ENCODE measurements around the gene BTBD1. TPM values are rescaled to one million over a fixed set of nuclear protein-coding genes. Genes with fewer than 3 reads are reported as not detected.

Gene BTBD1
- total and polyA plus RNA-seq, 5 donors from 2014 or later: 35.5 to 55.5 (median 46.8) TPM

DNA sequence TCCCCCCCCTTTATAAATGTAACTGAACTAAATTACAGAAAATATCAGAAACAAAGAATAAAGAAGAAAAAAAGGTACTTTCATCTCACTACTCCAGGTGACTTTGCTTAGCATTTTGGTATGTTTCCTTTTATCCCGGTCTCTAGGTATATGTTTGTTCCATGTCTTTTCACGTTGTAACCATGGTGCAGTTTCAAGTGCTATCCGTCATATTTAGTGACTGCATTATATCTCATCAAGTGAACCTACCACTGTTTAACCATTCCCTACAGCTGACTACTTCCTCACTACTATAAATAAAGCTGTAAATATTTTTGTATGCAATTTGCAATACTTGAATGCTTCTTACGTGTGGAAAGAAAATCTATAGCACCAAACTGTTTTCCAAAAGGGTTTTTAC, 2.2 kb downstream of the BTBD1 start:
- H3K27me3 Mint-ChIP-seq: no peaks in the 10 kb centered on the region
- no peak overlapping the region for H3K4me3 Mint-ChIP-seq
- Histone ChIP-seq H3K9me3 (ENCODE audit: control insufficient read depth in 2 of 2, low read length in 2 of 2) (no peaks in the 10 kb centered on the region), H3K27me3 (ENCODE audit: control insufficient read depth, insufficient read depth, low read length) (no peaks in the 10 kb centered on the region), H3K4me3 (ENCODE audit: low read depth, low read length) (peak overlapping the region; percentile 98), H3K4me1 (ENCODE audit: control insufficient read depth, insufficient read depth, low read length, poor library complexity, severe bottlenecking) (peaks cover 58% of the 10 kb centered on the region), H3K27ac (ENCODE audit: insufficient read depth, low read length, poor library complexity, severe bottlenecking) (peak overlapping the region; percentile 50), H3K36me3 (ENCODE audit: control insufficient read depth, insufficient read depth, low read length) (peaks cover 14% of the 10 kb centered on the region)
- no peaks in the 10 kb centered on the region for H3K36me3 Mint-ChIP-seq
- peak overlapping the region; percentile 2 to 88 (median 65) for H3K27ac Mint-ChIP-seq
- DNase-seq: peak in 1 of 3 donors; percentile 5
- no peaks in the 10 kb centered on the region for H3K9me3 Mint-ChIP-seq
- peaks cover 7 to 23% (median 19%) of the 10 kb centered on the region in 4 donors for H3K4me1 Mint-ChIP-seq
- no peak for ATAC-seq (ENCODE audit: low read depth in 2 of 2)

DNA sequence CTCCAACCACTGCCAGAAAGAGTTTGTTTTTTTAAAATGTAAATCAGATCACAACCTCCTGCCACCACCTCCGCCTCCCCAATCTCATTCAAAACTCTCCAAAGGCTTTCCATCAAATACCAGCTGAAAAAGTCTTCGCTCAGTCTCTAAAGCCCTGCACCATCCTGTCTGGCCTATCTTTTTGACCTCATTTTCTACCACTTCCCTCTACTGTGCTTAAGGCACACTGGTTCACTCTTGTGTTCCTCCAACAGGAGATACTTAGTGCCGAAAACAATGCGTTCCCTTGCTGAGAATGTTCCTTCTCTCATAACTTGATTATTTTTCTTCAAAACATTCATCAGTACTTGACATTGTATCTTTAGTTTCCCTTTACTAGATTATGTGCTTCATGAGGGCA, 3.5 kb downstream of the BTBD1 start:
- no peak for DNase-seq
- Mint-ChIP-seq H3K4me3 (no peak overlapping the region), H3K36me3 (no peaks in the 10 kb centered on the region), H3K27ac (no peak overlapping the region), H3K27me3 (no peaks in the 10 kb centered on the region), H3K9me3 (no peaks in the 10 kb centered on the region), H3K4me1 (peaks cover 15 to 32% (median 21%) of the 10 kb centered on the region in 4 donors)
- Histone ChIP-seq H3K27ac (ENCODE audit: insufficient read depth, low read length, poor library complexity, severe bottlenecking) (no peak overlapping the region), H3K27me3 (ENCODE audit: control insufficient read depth, insufficient read depth, low read length) (no peaks in the 10 kb centered on the region), H3K4me3 (ENCODE audit: low read depth, low read length) (peak overlapping the region; percentile 98), H3K9me3 (ENCODE audit: control insufficient read depth in 2 of 2, low read length in 2 of 2) (no peaks in the 10 kb centered on the region), H3K36me3 (ENCODE audit: control insufficient read depth, insufficient read depth, low read length) (peaks cover 14% of the 10 kb centered on the region), H3K4me1 (ENCODE audit: control insufficient read depth, insufficient read depth, low read length, poor library complexity, severe bottlenecking) (peaks cover 60% of the 10 kb centered on the region)
- no peak for ATAC-seq (ENCODE audit: low read depth in 2 of 2)

DNA sequence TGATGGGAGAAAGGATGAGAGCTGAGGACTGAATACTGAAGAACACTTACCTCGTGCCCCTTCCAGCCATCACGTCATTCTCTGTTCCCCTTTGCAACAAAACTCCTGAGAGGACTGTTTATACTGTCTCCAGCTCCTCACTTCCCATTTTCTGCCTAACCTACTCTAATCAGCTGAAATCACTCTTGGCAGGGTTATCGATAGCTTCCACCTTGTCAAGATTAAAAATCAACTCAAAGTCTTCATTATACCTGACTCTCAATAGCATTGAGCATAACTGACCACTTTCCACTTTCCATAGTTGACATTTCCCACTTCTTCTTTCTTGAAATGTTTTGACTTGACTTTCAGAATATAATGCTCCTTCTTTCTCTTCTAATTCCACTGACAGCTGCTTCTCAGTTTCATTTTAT, 4.3 kb downstream of the BTBD1 start:
- DNase-seq: no peak
- Histone ChIP-seq H3K27me3 (ENCODE audit: control insufficient read depth, insufficient read depth, low read length) (no peaks in the 10 kb centered on the region), H3K36me3 (ENCODE audit: control insufficient read depth, insufficient read depth, low read length) (peaks cover 14% of the 10 kb centered on the region), H3K9me3 (ENCODE audit: control insufficient read depth in 2 of 2, low read length in 2 of 2) (no peaks in the 10 kb centered on the region), H3K27ac (ENCODE audit: insufficient read depth, low read length, poor library complexity, severe bottlenecking) (no peak overlapping the region), H3K4me1 (ENCODE audit: control insufficient read depth, insufficient read depth, low read length, poor library complexity, severe bottlenecking) (peaks cover 64% of the 10 kb centered on the region), H3K4me3 (ENCODE audit: low read depth, low read length) (peak overlapping the region; percentile 98)
- Mint-ChIP-seq H3K4me3 (no peak overlapping the region), H3K27ac (no peak overlapping the region), H3K36me3 (peaks cover under 1% of the 10 kb centered on the region), H3K4me1 (peaks cover 17 to 35% (median 23%) of the 10 kb centered on the region in 4 donors), H3K27me3 (no peaks in the 10 kb centered on the region), H3K9me3 (no peaks in the 10 kb centered on the region)
- no peak for ATAC-seq (ENCODE audit: low read depth in 2 of 2)

DNA sequence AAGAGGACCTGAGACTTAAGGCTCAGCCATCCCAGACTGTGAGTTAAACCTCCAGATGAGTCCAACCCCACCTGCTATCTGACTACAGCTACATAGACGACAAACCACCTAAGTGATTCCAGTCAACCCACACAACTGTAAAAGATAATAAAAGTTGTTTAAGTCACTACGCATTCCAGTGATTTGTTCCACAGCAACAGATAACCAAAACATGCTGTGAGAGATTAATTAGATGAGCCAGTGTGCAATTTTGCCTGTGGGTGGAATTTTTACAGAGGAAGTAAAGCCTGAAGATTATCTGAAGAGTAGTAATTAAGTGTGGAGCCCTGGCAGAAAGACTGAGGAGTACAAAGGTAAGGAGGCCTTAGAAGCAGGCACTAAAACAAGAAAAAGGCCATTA, 5.4 kb downstream of the BTBD1 start:
- Mint-ChIP-seq H3K36me3 (peaks cover 6% of the 10 kb centered on the region), H3K4me3 (no peak overlapping the region), H3K27me3 (no peaks in the 10 kb centered on the region), H3K9me3 (no peaks in the 10 kb centered on the region), H3K4me1 (peaks cover 25 to 44% (median 29%) of the 10 kb centered on the region in 4 donors), H3K27ac (no peak overlapping the region)
- H3K36me3 ChIP-seq (ENCODE audit: control insufficient read depth, insufficient read depth, low read length): peaks cover 18% of the 10 kb centered on the region
- no peak overlapping the region for H3K27ac ChIP-seq (ENCODE audit: insufficient read depth, low read length, poor library complexity, severe bottlenecking)
- H3K27me3 ChIP-seq (ENCODE audit: control insufficient read depth, insufficient read depth, low read length): no peaks in the 10 kb centered on the region
- H3K4me3 ChIP-seq (ENCODE audit: low read depth, low read length): peak overlapping the region; percentile 54
- no peaks in the 10 kb centered on the region for H3K9me3 ChIP-seq (ENCODE audit: control insufficient read depth in 2 of 2, low read length in 2 of 2)
- ATAC-seq (ENCODE audit: low read depth in 2 of 2) (no peak), DNase-seq (no peak)
- H3K4me1 ChIP-seq (ENCODE audit: control insufficient read depth, insufficient read depth, low read length, poor library complexity, severe bottlenecking): peaks cover 60% of the 10 kb centered on the region

DNA sequence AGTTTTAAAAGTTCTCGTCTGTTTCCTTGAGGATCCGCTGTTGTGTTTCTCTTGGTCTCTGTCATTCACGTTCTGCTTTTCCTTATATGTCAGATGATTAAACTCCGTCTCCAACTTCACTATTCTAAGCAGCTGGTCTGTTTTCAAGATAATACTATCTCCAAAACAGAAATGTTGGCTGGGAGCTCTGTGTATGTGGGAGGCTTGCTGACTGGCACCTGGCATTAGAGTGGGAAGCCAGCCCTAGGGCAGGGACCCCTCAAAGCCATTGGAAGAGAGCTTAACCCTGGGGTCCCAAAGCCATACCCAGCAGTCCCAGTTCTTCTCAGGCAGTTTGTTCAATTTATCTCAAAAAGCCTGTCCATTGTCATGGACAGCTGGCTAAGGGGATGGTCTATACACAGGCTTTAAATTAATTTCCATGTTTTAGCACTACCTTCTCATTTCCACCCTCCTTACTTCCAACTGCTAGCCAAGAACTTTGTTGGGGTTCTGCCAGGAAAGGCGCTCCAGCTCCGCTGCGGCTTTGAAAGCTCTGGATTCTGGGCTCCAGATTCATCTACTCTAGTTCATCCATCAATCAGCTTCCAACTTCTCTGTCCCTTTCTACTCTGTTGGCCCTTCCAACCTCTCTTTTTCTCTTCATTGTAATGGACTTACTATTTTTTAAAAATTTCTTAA, 9.2 kb downstream of the BTBD1 start:
- no peak for DNase-seq
- Histone ChIP-seq H3K27ac (ENCODE audit: insufficient read depth, low read length, poor library complexity, severe bottlenecking) (no peak overlapping the region), H3K27me3 (ENCODE audit: control insufficient read depth, insufficient read depth, low read length) (no peaks in the 10 kb centered on the region), H3K9me3 (ENCODE audit: control insufficient read depth in 2 of 2, low read length in 2 of 2) (no peaks in the 10 kb centered on the region), H3K4me3 (ENCODE audit: low read depth, low read length) (no peak overlapping the region), H3K4me1 (ENCODE audit: control insufficient read depth, insufficient read depth, low read length, poor library complexity, severe bottlenecking) (peaks cover 31% of the 10 kb centered on the region), H3K36me3 (ENCODE audit: control insufficient read depth, insufficient read depth, low read length) (peaks cover 43% of the 10 kb centered on the region)
- peak overlapping the region in 2 of 3 donors; percentile 50 to 80 for H3K27ac Mint-ChIP-seq
- ATAC-seq (ENCODE audit: low read depth in 2 of 2): no peak
- H3K27me3 Mint-ChIP-seq: peaks cover 4% of the 10 kb centered on the region
- H3K4me1 Mint-ChIP-seq: peaks cover 13 to 33% (median 23%) of the 10 kb centered on the region in 4 donors
- peaks cover 14% of the 10 kb centered on the region for H3K36me3 Mint-ChIP-seq
- no peaks in the 10 kb centered on the region for H3K9me3 Mint-ChIP-seq
- peak overlapping the region in 1 of 4 donors; percentile 9 for H3K4me3 Mint-ChIP-seq

DNA sequence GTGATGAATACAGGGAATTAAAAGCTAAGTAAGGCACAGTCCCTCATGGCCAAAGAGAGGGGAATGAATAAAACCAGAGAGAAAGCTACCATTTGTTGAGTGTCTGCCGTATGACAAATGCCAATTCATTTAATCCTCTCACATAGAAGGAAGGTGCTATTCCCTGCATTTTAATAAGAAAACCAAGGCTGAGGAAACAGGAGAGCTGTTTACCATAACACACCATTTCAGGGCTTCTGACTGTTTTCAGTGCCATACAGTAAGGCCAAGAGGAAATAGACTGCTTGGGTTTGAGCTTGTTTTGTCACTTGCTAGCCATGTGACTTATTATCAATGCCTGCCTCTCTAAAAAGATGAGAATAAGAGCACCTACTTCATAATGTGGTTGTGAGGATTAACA, 10.1 kb downstream of the BTBD1 start:
- H3K4me1 ChIP-seq (ENCODE audit: control insufficient read depth, insufficient read depth, low read length, poor library complexity, severe bottlenecking): peaks cover 23% of the 10 kb centered on the region
- peak overlapping the region in 2 of 3 donors; percentile 50 to 80 for H3K27ac Mint-ChIP-seq
- peaks cover 42% of the 10 kb centered on the region for H3K36me3 ChIP-seq (ENCODE audit: control insufficient read depth, insufficient read depth, low read length)
- no peak overlapping the region for H3K4me3 ChIP-seq (ENCODE audit: low read depth, low read length)
- no peak for ATAC-seq (ENCODE audit: low read depth in 2 of 2)
- DNase-seq: no peak
- H3K27ac ChIP-seq (ENCODE audit: insufficient read depth, low read length, poor library complexity, severe bottlenecking): no peak overlapping the region
- H3K9me3 Mint-ChIP-seq: no peaks in the 10 kb centered on the region
- no peaks in the 10 kb centered on the region for H3K9me3 ChIP-seq (ENCODE audit: control insufficient read depth in 2 of 2, low read length in 2 of 2)
- H3K27me3 ChIP-seq (ENCODE audit: control insufficient read depth, insufficient read depth, low read length): no peaks in the 10 kb centered on the region
- peaks cover 13 to 33% (median 24%) of the 10 kb centered on the region in 4 donors for H3K4me1 Mint-ChIP-seq
- H3K36me3 Mint-ChIP-seq: peaks cover 14% of the 10 kb centered on the region
- H3K4me3 Mint-ChIP-seq: no peak overlapping the region
- H3K27me3 Mint-ChIP-seq: peaks cover 4% of the 10 kb centered on the region

DNA sequence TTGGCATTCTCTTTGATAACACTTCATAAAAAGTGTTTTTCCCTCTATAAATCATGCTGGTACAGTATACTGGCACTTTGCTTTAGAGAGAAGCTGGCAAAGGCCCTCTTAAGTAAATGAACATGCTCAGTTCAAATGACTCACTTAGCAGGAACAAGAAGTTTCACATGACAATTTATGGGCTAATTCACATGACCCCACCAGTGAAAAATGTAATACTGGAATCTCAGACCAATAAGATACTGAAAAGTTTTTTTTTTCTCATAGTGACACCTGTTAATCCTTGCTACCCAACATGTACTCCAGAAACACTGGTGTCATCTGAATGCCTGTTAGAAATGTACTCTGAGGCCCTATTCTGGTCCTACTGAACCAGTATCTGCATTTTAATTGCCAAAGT, 13.9 kb downstream of the BTBD1 start:
- Mint-ChIP-seq H3K36me3 (peaks cover 27% of the 10 kb centered on the region), H3K27me3 (peaks cover 4% of the 10 kb centered on the region), H3K27ac (no peak overlapping the region), H3K4me1 (peaks cover 16 to 31% (median 21%) of the 10 kb centered on the region in 4 donors), H3K4me3 (no peak overlapping the region), H3K9me3 (no peaks in the 10 kb centered on the region)
- H3K36me3 ChIP-seq (ENCODE audit: control insufficient read depth, insufficient read depth, low read length): peaks cover 63% of the 10 kb centered on the region
- H3K27me3 ChIP-seq (ENCODE audit: control insufficient read depth, insufficient read depth, low read length): no peaks in the 10 kb centered on the region
- no peak overlapping the region for H3K4me3 ChIP-seq (ENCODE audit: low read depth, low read length)
- DNase-seq (no peak), ATAC-seq (ENCODE audit: low read depth in 2 of 2) (no peak)
- no peaks in the 10 kb centered on the region for H3K9me3 ChIP-seq (ENCODE audit: control insufficient read depth in 2 of 2, low read length in 2 of 2)
- H3K27ac ChIP-seq (ENCODE audit: insufficient read depth, low read length, poor library complexity, severe bottlenecking): no peak overlapping the region
- peaks cover 5% of the 10 kb centered on the region for H3K4me1 ChIP-seq (ENCODE audit: control insufficient read depth, insufficient read depth, low read length, poor library complexity, severe bottlenecking)

DNA sequence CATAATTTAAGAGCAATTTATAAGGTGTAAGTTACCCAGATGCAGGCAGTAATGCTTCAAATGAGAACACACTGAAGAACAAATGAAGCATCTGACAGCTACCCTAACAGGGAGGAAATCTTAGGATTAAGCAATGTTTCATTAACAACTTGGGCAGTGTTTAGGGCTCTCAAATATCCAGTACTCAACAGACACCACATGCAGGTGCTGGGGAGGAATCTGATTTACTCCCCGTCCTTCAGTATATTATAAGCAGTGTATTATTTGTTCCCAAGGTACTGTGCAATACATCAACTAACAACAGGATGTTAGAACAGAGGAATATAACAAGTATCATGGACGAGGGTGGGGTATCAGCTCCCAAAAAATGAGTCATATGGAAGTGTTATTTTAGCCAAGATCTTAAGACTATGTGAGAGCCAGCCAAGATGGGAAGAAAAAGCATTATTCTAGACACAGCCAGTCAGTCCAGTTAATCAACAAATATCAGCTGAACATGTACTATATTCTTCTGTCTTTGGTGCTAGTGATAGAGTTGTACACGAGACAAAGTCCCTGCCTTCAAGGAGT, 20.4 kb downstream of the BTBD1 start:
- peak overlapping the region in 1 of 3 donors; percentile 11 for H3K27ac Mint-ChIP-seq
- DNase-seq: no peak
- H3K4me1 Mint-ChIP-seq: peaks cover 19 to 40% (median 28%) of the 10 kb centered on the region in 4 donors
- H3K4me3 Mint-ChIP-seq: no peak overlapping the region
- no peaks in the 10 kb centered on the region for H3K9me3 Mint-ChIP-seq
- H3K36me3 ChIP-seq (ENCODE audit: control insufficient read depth, insufficient read depth, low read length): peaks cover 74% of the 10 kb centered on the region
- no peaks in the 10 kb centered on the region for H3K4me1 ChIP-seq (ENCODE audit: control insufficient read depth, insufficient read depth, low read length, poor library complexity, severe bottlenecking)
- no peak overlapping the region for H3K4me3 ChIP-seq (ENCODE audit: low read depth, low read length)
- H3K27ac ChIP-seq (ENCODE audit: insufficient read depth, low read length, poor library complexity, severe bottlenecking): no peak overlapping the region
- no peaks in the 10 kb centered on the region for H3K27me3 ChIP-seq (ENCODE audit: control insufficient read depth, insufficient read depth, low read length)
- ATAC-seq (ENCODE audit: low read depth in 2 of 2): no peak
- no peaks in the 10 kb centered on the region for H3K9me3 ChIP-seq (ENCODE audit: control insufficient read depth in 2 of 2, low read length in 2 of 2)
- no peaks in the 10 kb centered on the region for H3K27me3 Mint-ChIP-seq
- peaks cover 44% of the 10 kb centered on the region for H3K36me3 Mint-ChIP-seq

Measured in CD4-positive, CD25-positive, alpha-beta regulatory T cell (primary cell).